Cardiac fibroblast (primary cell): ENCODE measurements around the gene DOCK7.
A peak's percentile ranks its signal among the peaks of the same experiment; 100 is the strongest.
"Not testable (repeated sequence)": the region's sequence is repeated elsewhere in the genome, so short reads cannot be mapped to it uniquely, and the experiment has no call there.

Source experiments
- DNase-seq, 2 donors: peaks; one replicate each; pipeline versions ENCODE4 v3.0.0 to v3.0.0-alpha.2; 2010; ENCODE audit warnings: low read depth in 2 of 2
- H3K4me3 ChIP-seq, 2 donors: replicated peaks in 1 of 2; 1 replicate in 1 of 2; 2 replicates in 1 of 2; pipeline ENCODE4 v1.5.1; 2011; ENCODE audit warnings: low read depth in 2 of 2, low read length in 2 of 2, mild to moderate bottlenecking in 2 of 2, moderate library complexity in 1 of 2
- TF ChIP-seq, protein P1 (sequence below): IDR thresholded peaks from one replicate; pipeline ENCODE4 v1.5.1; 2011; ENCODE audit warnings: low read depth, mild to moderate bottlenecking, low read length, inconsistent platforms

Gene DOCK7

DNA sequence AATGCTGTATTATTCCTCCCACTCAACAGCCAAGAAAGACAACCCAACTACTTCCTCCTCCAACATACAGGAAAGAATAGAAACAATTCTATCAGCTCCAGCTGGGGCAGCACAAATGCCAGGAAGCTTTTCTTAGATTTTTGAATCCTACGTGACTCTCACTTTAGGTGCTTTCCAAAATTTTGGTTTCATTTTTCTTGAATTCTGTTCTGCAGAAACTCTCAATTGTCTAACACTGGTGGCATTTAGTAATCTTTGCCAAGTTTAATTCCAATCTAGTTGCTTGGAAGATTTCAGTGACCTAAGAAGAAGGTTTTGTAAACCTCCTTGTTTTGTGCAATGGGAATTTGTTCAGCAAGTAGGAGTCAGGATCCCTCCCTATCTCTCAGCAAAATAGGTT is 37.1 kb upstream of the DOCK7 start:
- no peak overlapping the region for H3K4me3 ChIP-seq
- TF ChIP-seq, protein P1, sequence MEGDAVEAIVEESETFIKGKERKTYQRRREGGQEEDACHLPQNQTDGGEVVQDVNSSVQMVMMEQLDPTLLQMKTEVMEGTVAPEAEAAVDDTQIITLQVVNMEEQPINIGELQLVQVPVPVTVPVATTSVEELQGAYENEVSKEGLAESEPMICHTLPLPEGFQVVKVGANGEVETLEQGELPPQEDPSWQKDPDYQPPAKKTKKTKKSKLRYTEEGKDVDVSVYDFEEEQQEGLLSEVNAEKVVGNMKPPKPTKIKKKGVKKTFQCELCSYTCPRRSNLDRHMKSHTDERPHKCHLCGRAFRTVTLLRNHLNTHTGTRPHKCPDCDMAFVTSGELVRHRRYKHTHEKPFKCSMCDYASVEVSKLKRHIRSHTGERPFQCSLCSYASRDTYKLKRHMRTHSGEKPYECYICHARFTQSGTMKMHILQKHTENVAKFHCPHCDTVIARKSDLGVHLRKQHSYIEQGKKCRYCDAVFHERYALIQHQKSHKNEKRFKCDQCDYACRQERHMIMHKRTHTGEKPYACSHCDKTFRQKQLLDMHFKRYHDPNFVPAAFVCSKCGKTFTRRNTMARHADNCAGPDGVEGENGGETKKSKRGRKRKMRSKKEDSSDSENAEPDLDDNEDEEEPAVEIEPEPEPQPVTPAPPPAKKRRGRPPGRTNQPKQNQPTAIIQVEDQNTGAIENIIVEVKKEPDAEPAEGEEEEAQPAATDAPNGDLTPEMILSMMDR, result no peak

GRCh38 chr1:62724430-62724829 is 36.2 kb upstream of the DOCK7 start:
- H3K4me3 ChIP-seq, result no peak overlapping the region
- DNase-seq, result no peak
- TF ChIP-seq, protein P1, result no peak

More for the DNA sequence above, 37.1 kb upstream of the DOCK7 start:
- DNase-seq, result peak; percentile 85 to 88

DNA sequence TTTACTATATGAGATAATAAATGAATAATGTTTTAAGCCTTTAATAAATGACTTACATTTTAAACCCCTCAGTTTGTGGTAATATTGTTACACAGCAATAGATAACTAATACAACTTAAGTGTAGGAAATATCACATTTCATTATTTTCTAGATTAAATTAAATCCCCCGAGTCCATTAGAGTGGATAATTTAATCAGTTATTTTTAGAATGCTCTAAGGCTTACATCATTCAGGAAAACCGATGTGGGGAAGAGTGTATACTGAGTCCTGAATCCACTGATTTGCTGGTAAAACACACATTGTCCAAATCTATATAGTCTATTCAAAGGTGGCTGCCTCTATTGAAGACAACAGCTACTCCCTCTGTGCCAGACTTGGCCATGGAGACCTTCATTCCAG is 35.7 kb upstream of the DOCK7 start:
- no peak overlapping the region for H3K4me3 ChIP-seq
- TF ChIP-seq, protein P1, result no peak
- no peak for DNase-seq

DNA sequence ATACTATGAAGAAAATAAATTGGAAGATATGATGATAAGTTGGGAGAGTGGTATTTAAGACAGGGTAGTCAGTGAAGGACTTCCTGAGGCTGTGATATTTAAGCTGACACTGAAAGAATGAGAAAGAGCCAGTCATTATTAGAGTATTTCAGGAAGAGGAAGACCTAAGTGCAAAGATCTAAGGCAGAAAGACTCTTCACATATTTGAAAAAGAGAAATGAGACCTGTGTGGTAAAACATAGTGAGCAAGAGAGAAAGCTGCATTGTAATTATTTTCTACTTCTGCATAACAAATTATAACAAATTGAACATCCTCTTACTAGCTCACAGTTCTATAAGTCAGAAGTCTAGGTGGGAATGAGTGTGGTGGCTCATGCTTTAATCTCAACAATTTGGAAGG is 34.6 kb upstream of the DOCK7 start:
- H3K4me3 ChIP-seq, result no peak overlapping the region
- TF ChIP-seq, protein P1, result no peak
- DNase-seq, result no peak

- peak in 1 of 2 donors; percentile 19 for DNase-seq
- TF ChIP-seq, protein P1, result no peak
- H3K4me3 ChIP-seq, result no peak overlapping the region
Observed at GRCh38 chr1:62720946-62721554, 32.9 kb upstream of the DOCK7 start.

GRCh38 chr1:62718400-62718799 is 30.2 kb upstream of the DOCK7 start:
- not testable (repeated sequence) for DNase-seq, H3K4me3 ChIP-seq

- TF ChIP-seq, protein P1, result no peak
- H3K4me3 ChIP-seq, result no peak overlapping the region
- no peak for DNase-seq
Observed at GRCh38 chr1:62717483-62717882, 29.3 kb upstream of the DOCK7 start.
